DMS114 treated with DMSO at 0.1 percent for 48 hours (cell line): ENCODE results near the gene FHL2.
"Not testable (repeated sequence)": the region's sequence is repeated elsewhere in the genome, so short reads cannot be mapped to it uniquely, and the experiment has no call there.

Experiments used
- DNase-seq: peaks from one replicate; lab custom pipeline; 2025; ENCODE audit not compliant: unreplicated experiment; lab: John Stamatoyannopoulos, UW

The FHL2 gene

DNA sequence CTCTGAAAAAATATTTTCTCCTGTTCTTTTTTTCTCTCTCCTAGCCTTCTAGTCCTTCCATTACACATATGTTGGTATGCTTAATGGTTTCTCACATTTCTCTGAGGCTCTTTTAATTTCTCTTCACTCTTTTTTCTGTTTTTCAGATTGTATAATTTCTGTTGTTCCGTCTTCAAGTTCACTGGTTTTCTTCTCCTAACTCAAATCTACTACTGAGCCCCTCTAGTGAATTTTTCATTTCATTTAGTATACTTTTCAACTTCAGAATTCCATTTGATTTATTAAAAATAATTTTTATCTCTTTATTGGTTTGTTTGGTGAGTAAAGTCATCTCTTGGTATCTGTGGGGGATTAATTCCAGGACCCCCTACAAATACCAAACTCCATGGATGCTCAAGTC, 41.7 kb downstream of the FHL2 start:
- DNase-seq = no peak

DNA sequence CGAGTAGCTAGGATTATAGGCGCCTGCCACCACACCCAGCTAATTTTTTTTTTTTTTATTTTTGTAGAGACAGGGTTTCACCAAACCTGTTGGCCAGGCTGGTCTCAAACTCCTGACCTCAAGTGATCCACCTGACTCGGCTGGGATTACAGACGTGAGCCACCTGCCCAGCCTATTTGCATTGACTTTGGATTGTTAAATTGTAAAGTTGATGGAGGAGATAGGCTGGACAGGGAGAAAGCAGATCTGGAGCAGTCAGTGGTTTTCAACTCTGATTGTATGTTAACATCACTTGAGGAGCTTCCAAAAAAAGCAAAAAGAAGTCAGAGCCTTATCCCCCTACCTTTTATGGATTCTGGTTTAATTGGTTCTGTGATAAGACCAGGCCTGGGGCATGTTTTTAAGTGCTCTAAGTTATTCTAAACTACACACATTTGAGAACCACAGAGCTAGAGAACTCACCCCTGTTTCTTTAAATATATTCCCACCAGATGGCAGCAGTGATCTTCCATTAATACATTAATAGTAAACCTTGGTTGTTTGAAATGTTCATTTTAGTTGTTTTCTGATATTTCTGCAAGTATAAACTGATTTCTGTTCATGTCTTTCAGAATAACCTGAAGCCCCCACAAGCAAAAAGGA, 54.0 kb downstream of the FHL2 start:
- DNase-seq = no peak

DNA sequence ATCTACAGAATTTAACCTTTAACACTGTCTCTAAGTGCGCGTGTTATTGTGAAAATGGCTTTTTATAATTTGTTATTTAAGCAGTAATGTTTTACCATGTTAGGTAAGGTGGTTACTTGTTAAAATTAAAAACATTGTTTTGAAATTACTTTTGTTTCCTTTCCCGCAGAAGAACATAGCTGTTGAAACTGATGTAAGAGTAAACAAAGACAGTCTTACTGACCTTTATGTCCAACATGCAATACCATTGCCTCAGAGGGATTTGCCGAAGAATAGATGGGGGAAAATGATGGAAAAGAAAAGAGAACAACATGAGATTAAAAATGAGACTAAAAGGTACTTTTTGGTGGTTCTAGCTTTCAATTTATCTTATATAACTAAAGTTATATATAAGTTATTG, 59.4 kb downstream of the FHL2 start:
- DNase-seq = no peak

- DNase-seq = no peak
Observed at GRCh38 chr2:105338020-105338385, 60.8 kb downstream of the FHL2 start.

DNA sequence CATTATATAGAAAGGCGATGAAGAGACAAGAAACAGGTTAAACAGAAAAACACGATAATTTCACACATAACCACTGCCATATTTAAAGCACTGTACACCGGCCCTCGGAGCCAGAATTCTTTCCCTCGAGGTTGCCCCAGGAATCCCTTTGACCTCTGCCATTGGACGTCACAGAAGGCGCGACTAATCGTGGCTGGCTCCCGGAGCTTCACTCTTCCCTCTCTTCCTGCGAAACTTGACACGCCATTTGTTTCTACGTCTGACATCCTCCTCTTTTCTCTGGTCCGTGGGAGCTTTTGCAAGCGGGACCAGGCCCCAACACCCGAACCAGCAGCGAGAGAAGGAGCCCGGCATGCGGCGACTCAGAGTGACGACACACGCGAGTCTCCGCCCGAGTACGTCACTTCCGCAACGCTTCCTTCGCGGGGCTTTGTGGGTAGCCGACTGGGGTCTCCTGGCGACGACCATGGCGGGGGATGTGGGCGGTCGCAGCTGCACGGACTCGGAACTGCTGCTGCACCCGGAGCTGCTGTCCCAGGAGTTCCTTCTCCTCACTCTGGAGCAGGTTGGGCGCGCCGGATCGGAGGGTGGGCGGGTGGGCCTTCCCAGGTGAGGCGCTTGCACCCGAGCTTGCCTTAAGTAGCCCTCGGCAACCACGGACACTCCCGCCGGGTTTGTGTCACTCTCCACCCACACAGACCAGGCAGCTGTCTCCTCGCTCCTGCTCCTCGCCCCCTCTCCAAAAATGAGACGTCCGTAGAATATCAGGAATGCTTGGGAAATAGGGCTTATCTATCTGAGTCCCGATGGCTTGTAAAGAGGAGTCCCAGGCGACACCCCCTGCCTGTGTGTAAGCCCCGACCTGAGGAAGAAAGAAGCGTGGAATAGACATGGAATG, 61.5 kb downstream of the FHL2 start, which contains the start of gene C2orf49:
C2orf49 (plus strand) TSS at position 419 of the 898 bp plus-strand sequence; CDS start at position 467, 48 bp downstream.
- peak; percentile 80 for DNase-seq

DNA sequence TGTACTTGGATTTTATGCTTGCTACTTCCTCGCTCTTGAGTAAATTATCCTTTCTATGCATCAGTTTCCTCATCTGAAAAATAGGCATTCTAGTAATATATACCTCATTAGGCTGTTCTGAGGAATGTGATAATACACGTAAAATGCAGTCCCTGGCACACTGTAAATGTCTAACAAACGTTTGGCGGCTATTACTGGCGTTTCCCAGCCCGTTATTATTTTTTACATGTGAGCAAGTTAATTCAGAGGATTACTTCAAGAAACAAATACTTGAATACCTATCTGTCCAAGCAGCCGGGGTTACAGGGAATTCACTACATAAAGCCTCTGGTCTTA, 62.1 kb downstream of the FHL2 start:
- no peak for DNase-seq

GRCh38 chr2:105335469-105335868, 63.4 kb downstream of the FHL2 start:
- no peak for DNase-seq

DNA sequence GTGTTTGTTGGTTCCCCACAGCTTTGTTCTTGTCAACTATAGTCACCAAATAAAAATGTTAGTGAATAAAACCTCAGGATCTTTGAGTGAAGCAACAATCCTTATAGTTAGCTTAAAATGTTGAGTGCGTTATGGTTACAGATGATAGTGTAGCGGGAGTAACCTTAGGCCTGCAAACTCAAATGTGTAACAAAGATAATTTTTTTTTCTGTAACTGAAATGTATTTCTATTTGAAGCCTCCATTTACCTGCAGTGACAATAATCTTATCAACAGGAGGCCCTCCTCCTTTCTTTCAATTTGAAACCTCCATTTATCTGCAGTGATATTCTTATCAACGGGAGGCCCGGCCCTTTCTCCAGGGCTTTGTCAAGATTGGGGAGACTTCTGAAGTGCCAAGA, 64.6 kb downstream of the FHL2 start:
- DNase-seq = no peak

DNA sequence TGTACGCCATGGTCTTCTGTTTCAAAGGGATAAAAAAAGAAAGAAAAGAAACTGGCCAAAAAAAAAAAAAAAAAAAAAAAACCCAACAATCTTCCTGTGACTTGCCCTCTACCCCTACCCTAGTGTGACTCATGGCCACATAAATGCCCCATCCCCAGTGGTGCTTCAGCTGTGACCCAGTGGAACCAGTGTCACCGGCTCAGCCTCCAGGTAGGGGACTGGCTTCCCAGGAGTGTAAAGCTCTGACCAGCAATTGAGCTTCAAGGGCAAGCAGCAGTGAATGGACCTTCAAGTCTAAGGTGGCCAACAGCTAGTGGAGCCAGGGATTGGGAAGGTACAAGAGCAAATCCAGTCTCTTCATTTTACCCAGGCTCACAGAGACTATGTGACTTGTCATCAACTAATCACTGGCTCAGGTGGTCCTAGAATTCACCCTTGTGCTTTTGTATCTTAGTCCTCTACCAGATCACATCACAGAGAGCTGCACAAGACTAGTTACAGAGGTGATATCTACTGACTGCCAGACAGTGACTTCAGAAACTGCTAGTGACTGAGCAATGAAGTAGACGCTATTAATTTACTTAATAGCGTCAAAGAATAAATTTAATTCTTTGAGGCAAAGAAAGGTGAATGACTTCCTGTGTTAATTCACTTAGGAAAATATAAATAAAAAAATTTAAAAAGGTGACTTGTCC, 68.0 kb downstream of the FHL2 start:
- DNase-seq = no peak

GRCh38 chr2:105329561-105330495, 69.0 kb downstream of the FHL2 start, which contains the start of gene TGFBRAP1:
Gene TGFBRAP1 (minus strand): TSS chr2:105329735. CDS start chr2:105308301, 21,434 bp downstream.
- no peak for DNase-seq

GRCh38 chr2:105329197-105329554, 69.7 kb downstream of the FHL2 start:
- DNase-seq = no peak

GRCh38 chr2:105328281-105329196, 70.3 kb downstream of the FHL2 start:
- no peak for DNase-seq

DNA sequence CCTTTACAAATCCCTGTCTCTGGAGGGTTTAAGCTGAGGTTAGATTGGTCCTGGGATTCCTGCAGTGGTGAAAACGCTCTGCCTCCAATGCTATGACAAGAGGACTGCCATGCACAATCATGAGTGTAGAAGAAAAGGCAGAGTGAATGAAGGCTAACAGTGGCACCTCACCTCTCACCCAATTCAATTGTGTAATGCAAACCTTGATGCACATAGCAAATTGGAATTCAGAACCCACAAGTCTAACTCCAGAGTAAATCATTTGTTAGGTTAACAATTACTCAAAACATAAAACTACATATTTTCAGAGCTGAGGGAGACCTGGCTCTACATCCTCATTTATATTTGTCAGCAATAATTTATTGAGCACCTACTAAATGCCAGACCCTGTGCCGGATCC, 71.2 kb downstream of the FHL2 start:
- DNase-seq = no peak

DNA sequence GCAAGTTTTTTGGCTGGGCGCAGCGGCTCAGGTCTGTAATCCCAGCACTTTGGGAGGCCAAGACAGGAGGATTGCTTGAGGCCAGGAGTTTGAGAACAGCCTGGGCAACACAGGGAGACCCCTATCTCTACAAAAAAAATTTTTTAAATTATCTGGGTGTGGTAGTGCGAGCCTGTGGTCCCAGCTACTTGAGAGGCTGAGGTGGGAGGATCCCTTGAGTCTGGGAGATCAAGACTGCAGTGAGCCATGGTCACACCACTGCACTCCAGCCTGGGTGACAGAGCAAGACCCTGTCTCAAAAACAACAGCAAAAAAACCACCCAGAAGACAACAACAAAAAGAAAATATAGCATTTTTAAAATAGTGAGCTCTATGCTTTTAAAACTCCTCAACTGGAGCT, 71.6 kb downstream of the FHL2 start:
- DNase-seq = not testable (repeated sequence)

DNA sequence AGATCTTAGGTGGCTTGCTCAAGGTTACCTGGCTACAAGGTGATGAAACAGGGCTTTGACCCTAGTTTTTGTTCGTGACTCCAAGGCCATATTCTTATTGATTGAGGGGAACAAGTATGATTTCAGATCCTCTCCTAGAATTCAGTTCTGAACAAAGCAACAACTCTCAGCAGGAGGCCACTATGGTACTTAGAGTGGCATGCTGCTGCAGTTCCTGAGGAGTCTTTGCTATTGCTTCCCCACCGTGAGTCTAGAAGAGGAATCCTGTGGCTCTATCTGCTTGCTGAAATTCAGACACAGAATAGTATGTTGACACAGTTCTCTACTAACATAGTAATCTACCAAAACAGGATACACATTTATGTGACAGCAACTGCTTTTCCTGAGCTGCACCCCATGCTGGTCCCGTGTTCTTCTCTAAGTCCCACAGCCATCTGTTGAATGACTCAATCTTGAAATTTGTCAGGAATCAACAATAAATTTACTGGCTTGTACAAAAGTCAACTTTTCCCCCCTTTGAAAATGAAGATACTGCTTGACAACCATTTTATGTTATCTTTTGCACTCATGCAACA, 73.4 kb downstream of the FHL2 start:
- no peak for DNase-seq

GRCh38 chr2:105324732-105325131, 74.1 kb downstream of the FHL2 start:
- DNase-seq = no peak

DNA sequence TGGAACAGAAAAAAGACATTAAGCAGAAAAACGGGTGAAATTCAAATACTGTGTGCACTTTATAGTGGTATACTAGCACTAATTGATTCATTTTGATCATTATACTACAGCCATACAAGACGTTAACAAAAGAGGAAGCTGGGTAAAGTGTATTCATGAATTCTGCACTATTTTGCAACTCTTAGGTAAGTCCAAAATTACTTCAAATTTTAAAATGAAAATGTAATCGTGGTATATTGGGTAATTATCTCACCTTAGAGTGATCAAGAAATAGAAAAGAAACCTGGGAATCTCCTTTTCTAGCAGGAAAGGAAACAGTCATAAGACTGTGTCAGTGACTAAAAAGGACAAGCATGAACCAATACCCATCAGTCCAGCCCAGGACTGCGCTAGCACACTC, 74.8 kb downstream of the FHL2 start:
- no peak for DNase-seq

DNA sequence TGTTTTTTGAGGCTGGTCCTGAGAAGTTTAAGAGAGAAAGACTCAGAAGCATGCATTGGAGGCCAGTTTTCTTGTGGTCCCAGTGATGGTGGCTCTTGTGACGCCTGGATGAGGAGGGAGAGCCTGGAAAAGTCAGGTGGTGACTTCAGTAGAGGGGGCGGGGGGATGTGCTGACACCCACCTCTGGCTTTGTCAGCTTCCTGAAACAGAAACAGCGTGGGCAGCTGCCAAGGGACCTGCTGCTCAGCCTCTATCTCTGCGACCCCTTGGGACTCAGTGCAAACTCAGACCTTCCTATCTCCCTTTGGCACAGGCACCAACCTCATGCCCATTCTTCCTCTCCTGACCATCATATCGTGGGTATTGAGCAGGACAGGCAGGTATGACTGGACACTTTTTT, 75.7 kb downstream of the FHL2 start:
- no peak for DNase-seq

DNA sequence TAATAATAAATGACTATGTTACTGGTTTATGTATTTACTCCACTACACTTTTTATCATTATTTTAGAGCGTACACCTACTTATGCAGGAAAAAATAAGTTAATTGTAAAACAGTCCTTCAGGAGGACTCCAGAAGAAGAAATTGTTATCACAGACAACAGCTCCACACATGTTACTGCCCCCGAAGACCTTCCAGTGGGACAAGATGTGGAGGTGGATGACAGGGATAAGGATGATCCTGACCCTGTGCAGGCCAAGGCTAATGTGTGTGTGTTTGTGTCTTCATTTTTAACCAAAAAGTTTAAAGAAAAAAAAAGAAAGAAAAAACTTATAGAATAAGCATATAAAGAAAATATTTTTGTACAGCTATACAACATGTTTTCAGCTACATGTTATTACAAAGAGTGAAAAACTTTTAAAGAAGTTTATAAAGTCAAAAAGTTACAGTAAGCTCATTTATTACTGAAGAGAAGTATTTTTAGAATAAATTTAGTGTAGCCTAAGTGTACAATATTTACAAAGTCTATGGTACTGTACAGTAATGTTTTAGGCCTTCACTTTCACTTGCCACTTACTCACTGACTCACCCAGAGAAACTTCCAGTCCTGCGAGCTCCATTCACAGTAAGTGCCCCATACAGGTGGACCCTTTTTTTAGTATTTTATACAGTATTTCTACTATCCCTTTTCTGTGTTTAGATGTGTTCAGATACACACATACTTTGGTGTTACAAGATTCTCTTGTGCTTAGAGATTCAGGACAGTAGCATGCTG, 76.8 kb downstream of the FHL2 start:
- DNase-seq = no peak
